ENCODE data around the gene OSBPL5.

Gene OSBPL5

GRCh38 chr11:3199537-3200295 is 34.6 kb upstream of the OSBPL5 start:
- DNase-seq (ENCODE audit: low read depth) = no peak
- no peak overlapping the region for H3K4me3 ChIP-seq (ENCODE audit: low read depth, low read length)
- TF ChIP-seq CTCF (IDR thresholded peaks at IDR 0.05; ENCODE audit: low read depth, low read length) (no peak), MYC (IDR thresholded peaks at IDR 0.05; ENCODE audit: low read depth, low read length) (no peak), MAX (IDR thresholded peaks at IDR 0.05; ENCODE audit: low read depth, low read length) (no peak), POLR2A (IDR thresholded peaks at IDR 0.05; ENCODE audit: extremely low read depth, insufficient read length) (no peak)

GRCh38 chr11:3198815-3199214 is 33.7 kb upstream of the OSBPL5 start:
- no peak overlapping the region for H3K4me3 ChIP-seq (ENCODE audit: low read depth, low read length)
- DNase-seq (ENCODE audit: low read depth) = no peak
- no peak for TF ChIP-seq POLR2A (IDR thresholded peaks at IDR 0.05; ENCODE audit: extremely low read depth, insufficient read length)
- no peak for TF ChIP-seq MAX (IDR thresholded peaks at IDR 0.05; ENCODE audit: low read depth, low read length)
- TF ChIP-seq CTCF (IDR thresholded peaks at IDR 0.05; ENCODE audit: low read depth, low read length) = no peak
- no peak for TF ChIP-seq MYC (IDR thresholded peaks at IDR 0.05; ENCODE audit: low read depth, low read length)

- TF ChIP-seq MYC (IDR thresholded peaks at IDR 0.05; ENCODE audit: low read depth, low read length) = no peak
- no peak for TF ChIP-seq MAX (IDR thresholded peaks at IDR 0.05; ENCODE audit: low read depth, low read length)
- no peak for TF ChIP-seq POLR2A (IDR thresholded peaks at IDR 0.05; ENCODE audit: extremely low read depth, insufficient read length)
- no peak for TF ChIP-seq CTCF (IDR thresholded peaks at IDR 0.05; ENCODE audit: low read depth, low read length)
- no peak for DNase-seq (ENCODE audit: low read depth)
Observed at GRCh38 chr11:3197878-3198528, 32.9 kb upstream of the OSBPL5 start.

GRCh38 chr11:3197044-3197695 is 32.1 kb upstream of the OSBPL5 start:
- H3K4me3 ChIP-seq (ENCODE audit: low read depth, low read length) = no peak overlapping the region
- DNase-seq (ENCODE audit: low read depth) = no peak
- TF ChIP-seq MYC (IDR thresholded peaks at IDR 0.05; ENCODE audit: low read depth, low read length) (no peak), CTCF (IDR thresholded peaks at IDR 0.05; ENCODE audit: low read depth, low read length) (no peak), MAX (IDR thresholded peaks at IDR 0.05; ENCODE audit: low read depth, low read length) (no peak), POLR2A (IDR thresholded peaks at IDR 0.05; ENCODE audit: extremely low read depth, insufficient read length) (no peak)

More at GRCh38 chr11:3197878-3198528, 32.9 kb upstream of the OSBPL5 start:
- H3K4me3 ChIP-seq (ENCODE audit: low read depth, low read length) = no peak overlapping the region

- DNase-seq (ENCODE audit: low read depth) = no peak
- TF ChIP-seq POLR2A (IDR thresholded peaks at IDR 0.05; ENCODE audit: extremely low read depth, insufficient read length) (no peak), MYC (IDR thresholded peaks at IDR 0.05; ENCODE audit: low read depth, low read length) (no peak), MAX (IDR thresholded peaks at IDR 0.05; ENCODE audit: low read depth, low read length) (no peak), CTCF (IDR thresholded peaks at IDR 0.05; ENCODE audit: low read depth, low read length) (no peak)
- H3K4me3 ChIP-seq (ENCODE audit: low read depth, low read length) = no peak overlapping the region
Observed at GRCh38 chr11:3196161-3197043, 31.3 kb upstream of the OSBPL5 start.

All from NB4 (cell line).